ENCODE results near the gene GHDC. TPM values are rescaled to one million over a fixed set of nuclear protein-coding genes. Genes with fewer than 3 reads are reported as not detected.
"Not testable (repeated sequence)": the region's sequence is repeated elsewhere in the genome, so short reads cannot be mapped to it uniquely, and the experiment has no call there.

Gene GHDC
- total RNA-seq, 2 donors from 2014 or later = 13.2 to 17.5 TPM

GRCh38 chr17:42140690-42141089, 53.6 kb downstream of the GHDC start:
- DNase-seq (ENCODE audit: low spot score); H3K9me3 Mint-ChIP-seq; ATAC-seq; H3K4me3 Mint-ChIP-seq; H3K36me3 Mint-ChIP-seq; H3K27ac Mint-ChIP-seq; H3K27me3 Mint-ChIP-seq: not testable (repeated sequence)
- H3K4me1 Mint-ChIP-seq (ENCODE audit: low read depth in 2 of 2) = peaks cover 16 to 35% of the 10 kb centered on the region in 2 donors

Other genes with a start within 250 kb of the GHDC start
- 10 to 100 TPM; 55.6 to 81.9 TPM for gene CNP, start 227.7 kb downstream of the GHDC start, total RNA-seq
- gene DNAJC7, start 177.1 kb downstream of the GHDC start, total RNA-seq = 100 to 1,000 TPM; 119 to 137 TPM
- gene NKIRAS2, start 174.4 kb downstream of the GHDC start, total RNA-seq = 10 to 100 TPM; 27.8 to 28.7 TPM
- gene C17orf113, start 143.9 kb downstream of the GHDC start, total RNA-seq = not detected
- not detected for gene ZNF385C, start 96.0 kb downstream of the GHDC start, total RNA-seq
- gene DHX58, start 81.8 kb downstream of the GHDC start, total RNA-seq = 1 to 10 TPM; 7.0 to 7.6 TPM
- gene KAT2A, start 73.1 kb downstream of the GHDC start, total RNA-seq = 10 to 100 TPM; 16.5 to 56.5 TPM
- not detected for gene HSPB9, start 71.7 kb downstream of the GHDC start, total RNA-seq
- gene RAB5C, start 39.5 kb downstream of the GHDC start, total RNA-seq = 10 to 100 TPM; 67.4 to 73.7 TPM
- 1 to 10 TPM in 1 of 2 donors, under 1 TPM in 1; 0.33 to 2.5 TPM for gene KCNH4, start 13.4 kb downstream of the GHDC start, total RNA-seq
- not detected for gene HCRT, start 9.0 kb downstream of the GHDC start, total RNA-seq
- 100 to 1,000 TPM; 131 to 209 TPM for gene STAT5B, start 81.9 kb upstream of the GHDC start, total RNA-seq
- 100 to 1,000 TPM; 187 to 392 TPM for gene STAT5A, start 94.0 kb upstream of the GHDC start, total RNA-seq
- gene STAT3, start 193.9 kb upstream of the GHDC start, total RNA-seq = 100 to 1,000 TPM; 171 to 344 TPM
- under 1 TPM in 1 of 2 donors, not detected in 1; 0.17 TPM for gene CAVIN1, start 228.8 kb upstream of the GHDC start, total RNA-seq

Data from natural killer cell treated with Interleukin-12 subunit alpha and Interleukin-12 subunit beta and Interleukin-15 and Interleukin-18, amount 100 ng/mL, for 72 hours (primary cell).